ENCODE results near the gene LITAFD. TPM values are rescaled to one million over a fixed set of nuclear protein-coding genes. Genes with fewer than 3 reads are reported as not detected.

The LITAFD gene
- total RNA-seq, 1 experiment from 2014 or later, result not detected

- TF ChIP-seq EZH2 (IDR thresholded peaks at IDR 0.05; ENCODE audit: low read depth) (no peak), CTCF (conservative IDR thresholded peaks at IDR 0.05) (no peak)
- CTCF ChIA-PET, result interaction anchor here (0.6 kb wide), 1 partner anchor 279 kb away, joined by 4 read pairs; no protein-coding TSS in a partner anchor
- intact Hi-C loops (cut with micrococcal nuclease; ENCODE audit: unreplicated experiment), result no loop called here
- H3K4me2 ChIP-seq, result no peak overlapping the region
- peaks cover 14% of the 10 kb centered on the region; the same call in 1 of the 2 replicates for H3K36me3 ChIP-seq (ENCODE audit: low read depth)
- DNase-seq, result no peak
- H3K4me1 ChIP-seq (replicated peaks; ENCODE audit: insufficient read depth), result no peaks in the 10 kb centered on the region
- POLR2A ChIA-PET (ENCODE audit: unreplicated experiment), result interaction anchor here (0.8 kb wide), 1 partner anchor 13 kb away, joined by 4 read pairs; no protein-coding TSS in a partner anchor
- H3K79me2 ChIP-seq (ENCODE audit: low read depth), result peaks cover 7% of the 10 kb centered on the region; the same call in 1 of the 2 replicates
- no peak overlapping the region for H3K4me3 ChIP-seq
- no peak overlapping the region for H3K27ac ChIP-seq
- no TSS peak for BruUV-seq (replicated peaks)
- H3K9me3 ChIP-seq (ENCODE audit: insufficient read depth, low read depth), result no peaks in the 10 kb centered on the region
- H3F3A ChIP-seq (ENCODE audit: insufficient read depth, low read depth), result peaks cover 38% of the 10 kb centered on the region
- H3K27me3 ChIP-seq (ENCODE audit: insufficient read depth, low read depth), result no peaks in the 10 kb centered on the region
- peaks cover 22% of the 10 kb centered on the region for H4K20me1 ChIP-seq (ENCODE audit: insufficient read depth)
- no peaks in the 10 kb centered on the region for H3K9me2 ChIP-seq (ENCODE audit: insufficient read depth)
- H2AFZ ChIP-seq, result no peak overlapping the region
Observed at GRCh38 chr16:8854298-8854948, 27.7 kb upstream of the LITAFD start.

- Histone ChIP-seq H3K4me1 (replicated peaks; ENCODE audit: insufficient read depth) (peaks cover 4% of the 10 kb centered on the region), H3F3A (ENCODE audit: insufficient read depth, low read depth) (peaks cover 38% of the 10 kb centered on the region), H3K27me3 (ENCODE audit: insufficient read depth, low read depth) (no peaks in the 10 kb centered on the region), H3K9me2 (ENCODE audit: insufficient read depth) (no peaks in the 10 kb centered on the region), H2AFZ (no peak overlapping the region), H3K79me2 (ENCODE audit: low read depth) (peaks cover 15% of the 10 kb centered on the region; the same call in 1 of the 2 replicates), H3K27ac (no peak overlapping the region), H3K4me2 (no peak overlapping the region), H3K9me3 (ENCODE audit: insufficient read depth, low read depth) (no peaks in the 10 kb centered on the region), H3K36me3 (ENCODE audit: low read depth) (peaks cover 8% of the 10 kb centered on the region; the same call in 1 of the 2 replicates), H4K20me1 (ENCODE audit: insufficient read depth) (peaks cover 22% of the 10 kb centered on the region), H3K4me3 (no peak overlapping the region)
- ChIA-PET POLR2A (ENCODE audit: unreplicated experiment) (no interaction called here), CTCF (interaction anchor here (0.6 kb wide), 1 partner anchor 278 kb away, joined by 4 read pairs; no protein-coding TSS in a partner anchor)
- no peak for DNase-seq
- no TSS peak for BruUV-seq (replicated peaks)
- intact Hi-C loops (cut with micrococcal nuclease; ENCODE audit: unreplicated experiment), result no loop called here
- TF ChIP-seq EZH2 (IDR thresholded peaks at IDR 0.05; ENCODE audit: low read depth) (no peak), CTCF (conservative IDR thresholded peaks at IDR 0.05) (no peak)
Observed at GRCh38 chr16:8855051-8855786, 26.9 kb upstream of the LITAFD start.

GRCh38 chr16:8855972-8856371 is 26.2 kb upstream of the LITAFD start:
- POLR2A ChIA-PET (ENCODE audit: unreplicated experiment), result no interaction called here
- peaks cover 39% of the 10 kb centered on the region for H3F3A ChIP-seq (ENCODE audit: insufficient read depth, low read depth)
- H3K27ac ChIP-seq, result no peak overlapping the region
- no TSS peak for BruUV-seq (replicated peaks)
- no peaks in the 10 kb centered on the region for H3K9me3 ChIP-seq (ENCODE audit: insufficient read depth, low read depth)
- no peak overlapping the region for H3K4me2 ChIP-seq
- DNase-seq, result no peak
- intact Hi-C loops (cut with micrococcal nuclease; ENCODE audit: unreplicated experiment), result no loop called here
- H3K36me3 ChIP-seq (ENCODE audit: low read depth), result 0 out of 2 replicates have a peak, but pooled peaks cover 7% of the 10 kb centered on the region
- H4K20me1 ChIP-seq (ENCODE audit: insufficient read depth), result peaks cover 21% of the 10 kb centered on the region
- no peaks in the 10 kb centered on the region for H3K9me2 ChIP-seq (ENCODE audit: insufficient read depth)
- H3K27me3 ChIP-seq (ENCODE audit: insufficient read depth, low read depth), result no peaks in the 10 kb centered on the region
- CTCF ChIA-PET, result no interaction called here
- no peak overlapping the region for H3K4me3 ChIP-seq
- no peak for TF ChIP-seq CTCF (conservative IDR thresholded peaks at IDR 0.05)
- no peak for TF ChIP-seq EZH2 (IDR thresholded peaks at IDR 0.05; ENCODE audit: low read depth)
- no peak overlapping the region for H2AFZ ChIP-seq
- H3K79me2 ChIP-seq (ENCODE audit: low read depth), result peaks cover 20% of the 10 kb centered on the region; the same call in 1 of the 2 replicates
- peaks cover 10% of the 10 kb centered on the region for H3K4me1 ChIP-seq (replicated peaks; ENCODE audit: insufficient read depth)
